WTC11 (cell line): Measurements from ENCODE around the gene COX6B2. TPM values are rescaled to one million over a fixed set of nuclear protein-coding genes. Genes with fewer than 3 reads are reported as not detected.

Source experiments
- ATAC-seq: fragments of 200-7000 bp; cut with Tn5 transposase; 2 replicates; pipeline ENCODE4 v1.10.0; 2021; ENCODE audit warnings: mild to moderate bottlenecking, moderate library complexity
- CTCF ChIA-PET: fragments of 300-600 bp; sonication (Branson Sonifier 250); formaldehyde crosslinking; loops from one replicate; lab custom pipeline; 2021; ENCODE audit warnings: antibody characterized with exemption; lab: Charles Lee
- POLR2A ChIA-PET: fragments of 350-600 bp; sonication (Branson Sonifier 250); formaldehyde crosslinking; loops from one replicate; lab custom pipeline; 2021; ENCODE audit warnings: antibody characterized with exemption; lab: Charles Lee
- DNase-seq: peaks from one replicate; pipeline ENCODE4 v3.0.0; 2021; ENCODE audit warnings: low spot score
- H3K27ac Mint-ChIP-seq: 2 replicates; pipeline ENCODE4 v1.8.0; 2021; ENCODE audit warnings: mixed read lengths
- H3K27me3 Mint-ChIP-seq: 2 replicates; pipeline ENCODE4 v1.8.0; 2021; ENCODE audit warnings: low read depth, mild to moderate bottlenecking, moderate library complexity, mixed read lengths
- H3K36me3 Mint-ChIP-seq: 2 replicates; pipeline ENCODE4 v1.8.0; 2021; ENCODE audit warnings: mixed read lengths
- H3K4me1 Mint-ChIP-seq: 2 replicates; pipeline ENCODE4 v1.8.0; 2022; ENCODE audit warnings: mixed read lengths
- H3K4me3 Mint-ChIP-seq: 2 replicates; pipeline ENCODE4 v1.8.0; 2021; ENCODE audit warnings: mild to moderate bottlenecking, moderate library complexity, mixed read lengths
- H3K9me3 Mint-ChIP-seq: 2 replicates; pipeline ENCODE4 v1.8.0; 2021; ENCODE audit warnings: mixed read lengths
- FOXJ3 ChIP-seq: sonication (generic); formaldehyde crosslinking; IDR thresholded peaks from 2 replicates; pipeline ENCODE4 v1.9.0; 2021; ENCODE audit warnings: missing genetic modification reagents, mild to moderate bottlenecking, borderline replicate concordance
- GABPB1 ChIP-seq: sonication (generic); formaldehyde crosslinking; IDR thresholded peaks from 2 replicates; pipeline ENCODE4 v1.8.1; 2023; ENCODE audit warnings: mild to moderate bottlenecking, missing genetic modification reagents
- GTF2I ChIP-seq: fragments of 250-450 bp; sonication (Bioruptor Pico); conservative IDR thresholded peaks from 2 replicates; pipeline ENCODE4 v1.4.0; 2021; ENCODE audit warnings: mild to moderate bottlenecking
- HMGA2 ChIP-seq: fragments of 250-450 bp; sonication (Bioruptor Pico); IDR thresholded peaks from 2 replicates; pipeline ENCODE4 v1.4.0; 2021; ENCODE audit warnings: mild to moderate bottlenecking, moderate library complexity
- IRF2 ChIP-seq: sonication (generic); formaldehyde crosslinking; IDR thresholded peaks from 2 replicates; pipeline ENCODE4 v1.8.0; 2022; ENCODE audit warnings: low read depth, missing genetic modification reagents, borderline replicate concordance
- NR2C2 ChIP-seq: sonication (generic); formaldehyde crosslinking; IDR thresholded peaks from 2 replicates; pipeline ENCODE4 v1.8.0; 2022; ENCODE audit warnings: mild to moderate bottlenecking, missing genetic modification reagents
- PRRX2 ChIP-seq: fragments of 250-450 bp; sonication (Bioruptor Pico); IDR thresholded peaks from 2 replicates; pipeline ENCODE4 v1.8.0; 2021; ENCODE audit warnings: mild to moderate bottlenecking
- SMAD3 ChIP-seq: sonication (generic); formaldehyde crosslinking; IDR thresholded peaks from 2 replicates; pipeline ENCODE4 v1.8.0; 2022; ENCODE audit warnings: missing genetic modification reagents, mild to moderate bottlenecking, borderline replicate concordance
- TEAD4 ChIP-seq: sonication (generic); formaldehyde crosslinking; IDR thresholded peaks from 2 replicates; pipeline ENCODE4 v1.8.0; 2022; ENCODE audit warnings: mild to moderate bottlenecking, missing genetic modification reagents
- ZNF219 ChIP-seq: sonication (generic); formaldehyde crosslinking; IDR thresholded peaks from 2 replicates; pipeline ENCODE4 v1.8.0; 2023; ENCODE audit warnings: missing genetic modification reagents, mild to moderate bottlenecking, borderline replicate concordance
- total RNA-seq: library from RNA; stranded (reverse); gene quantifications from 3 replicates; pipeline ENCODE4 v1.2.3, GENCODE V29; 2021
- TF ChIP-seq, protein P1 (sequence below): sonication (generic); formaldehyde crosslinking; IDR thresholded peaks from 2 replicates; pipeline ENCODE4 v1.8.0; 2023; ENCODE audit warnings: missing genetic modification reagents
- TF ChIP-seq, protein P2 (sequence below): sonication (generic); formaldehyde crosslinking; IDR thresholded peaks from 2 replicates; pipeline ENCODE4 v1.8.0; 2022; ENCODE audit warnings: mild to moderate bottlenecking, missing genetic modification reagents
- TF ChIP-seq, protein P3 (sequence below): sonication (generic); formaldehyde crosslinking; IDR thresholded peaks from 2 replicates; pipeline ENCODE4 v1.8.1; 2022; ENCODE audit warnings: missing genetic modification reagents, borderline replicate concordance
- TF ChIP-seq, protein P4 (sequence below): sonication (generic); formaldehyde crosslinking; IDR thresholded peaks from 2 replicates; pipeline ENCODE4 v1.8.1; 2022; ENCODE audit warnings: low read depth, missing genetic modification reagents, borderline replicate concordance
- TF ChIP-seq, protein P5 (sequence below): fragments of 250-450 bp; sonication (Bioruptor Pico); conservative IDR thresholded peaks from 2 replicates; pipeline ENCODE4 v1.9.0; 2021; ENCODE audit warnings: mild to moderate bottlenecking
- TF ChIP-seq, protein P6 (sequence below): fragments of 250-450 bp; sonication (Bioruptor Pico); IDR thresholded peaks from 2 replicates; pipeline ENCODE4 v1.9.0; 2021; ENCODE audit warnings: mild to moderate bottlenecking, borderline replicate concordance
- TF ChIP-seq, protein P7 (sequence below): sonication (generic); formaldehyde crosslinking; IDR thresholded peaks from 2 replicates; pipeline ENCODE4 v1.8.0; 2023; ENCODE audit warnings: missing genetic modification reagents, mild to moderate bottlenecking, borderline replicate concordance

COX6B2 gene
- total RNA-seq, 1 experiment from 2014 or later = 4.3 TPM

DNA sequence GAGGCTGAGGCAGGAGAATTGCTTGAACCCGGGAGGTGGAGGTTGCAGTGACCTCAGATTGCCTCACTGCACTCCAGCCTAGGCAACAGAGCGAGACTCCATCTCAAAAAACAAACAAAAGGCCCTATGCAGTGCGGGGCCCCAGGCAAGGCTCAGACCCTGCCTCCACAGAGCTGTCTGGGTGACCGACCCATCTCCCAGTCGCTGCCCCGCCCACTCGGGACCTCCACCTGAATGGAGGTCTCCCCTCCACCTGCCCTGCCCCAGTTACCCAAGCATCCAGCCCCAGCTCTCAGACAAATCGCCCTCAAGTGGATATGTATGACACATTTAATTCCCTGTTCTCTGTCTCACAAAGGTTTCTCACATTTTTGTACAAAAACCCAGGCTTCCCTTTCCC lies 10.7 kb upstream of the COX6B2 start:
- no peak for ATAC-seq
- H3K4me1 Mint-ChIP-seq = peaks cover 3% of the 10 kb centered on the region; the same call in 1 of the 2 replicates
- ChIA-PET POLR2A (no interaction called here), CTCF (interaction anchor here (1.0 kb wide), 2 partner anchors 10 to 19 kb away, joined by 3 read pairs; no protein-coding TSS in a partner anchor)
- H3K36me3 Mint-ChIP-seq = no peaks in the 10 kb centered on the region
- TF ChIP-seq, protein P1, sequence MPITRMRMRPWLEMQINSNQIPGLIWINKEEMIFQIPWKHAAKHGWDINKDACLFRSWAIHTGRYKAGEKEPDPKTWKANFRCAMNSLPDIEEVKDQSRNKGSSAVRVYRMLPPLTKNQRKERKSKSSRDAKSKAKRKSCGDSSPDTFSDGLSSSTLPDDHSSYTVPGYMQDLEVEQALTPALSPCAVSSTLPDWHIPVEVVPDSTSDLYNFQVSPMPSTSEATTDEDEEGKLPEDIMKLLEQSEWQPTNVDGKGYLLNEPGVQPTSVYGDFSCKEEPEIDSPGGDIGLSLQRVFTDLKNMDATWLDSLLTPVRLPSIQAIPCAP = no peak
- TF ChIP-seq, protein P2, sequence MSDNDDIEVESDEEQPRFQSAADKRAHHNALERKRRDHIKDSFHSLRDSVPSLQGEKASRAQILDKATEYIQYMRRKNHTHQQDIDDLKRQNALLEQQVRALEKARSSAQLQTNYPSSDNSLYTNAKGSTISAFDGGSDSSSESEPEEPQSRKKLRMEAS (CRISPR knock-in tag) = no peak
- TF ChIP-seq, protein P3, sequence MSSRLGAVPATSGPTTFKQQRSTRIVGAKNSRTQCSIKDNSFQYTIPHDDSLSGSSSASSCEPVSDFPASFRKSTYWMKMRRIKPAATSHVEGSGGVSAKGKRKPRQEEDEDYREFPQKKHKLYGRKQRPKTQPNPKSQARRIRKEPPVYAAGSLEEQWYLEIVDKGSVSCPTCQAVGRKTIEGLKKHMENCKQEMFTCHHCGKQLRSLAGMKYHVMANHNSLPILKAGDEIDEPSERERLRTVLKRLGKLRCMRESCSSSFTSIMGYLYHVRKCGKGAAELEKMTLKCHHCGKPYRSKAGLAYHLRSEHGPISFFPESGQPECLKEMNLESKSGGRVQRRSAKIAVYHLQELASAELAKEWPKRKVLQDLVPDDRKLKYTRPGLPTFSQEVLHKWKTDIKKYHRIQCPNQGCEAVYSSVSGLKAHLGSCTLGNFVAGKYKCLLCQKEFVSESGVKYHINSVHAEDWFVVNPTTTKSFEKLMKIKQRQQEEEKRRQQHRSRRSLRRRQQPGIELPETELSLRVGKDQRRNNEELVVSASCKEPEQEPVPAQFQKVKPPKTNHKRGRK (CRISPR knock-in tag) = no peak
- no peak for TF ChIP-seq GTF2I (CRISPR knock-in tag)
- no peak for TF ChIP-seq PRRX2
- no peak for TF ChIP-seq FOXJ3
- TF ChIP-seq IRF2 (CRISPR knock-in tag) = no peak
- no peak for TF ChIP-seq HMGA2 (CRISPR knock-in tag)
- TF ChIP-seq GABPB1 (CRISPR knock-in tag) = no peak
- TF ChIP-seq ZNF219 (CRISPR knock-in tag) = no peak
- no peak for TF ChIP-seq TEAD4 (CRISPR knock-in tag)
- TF ChIP-seq, protein P4, sequence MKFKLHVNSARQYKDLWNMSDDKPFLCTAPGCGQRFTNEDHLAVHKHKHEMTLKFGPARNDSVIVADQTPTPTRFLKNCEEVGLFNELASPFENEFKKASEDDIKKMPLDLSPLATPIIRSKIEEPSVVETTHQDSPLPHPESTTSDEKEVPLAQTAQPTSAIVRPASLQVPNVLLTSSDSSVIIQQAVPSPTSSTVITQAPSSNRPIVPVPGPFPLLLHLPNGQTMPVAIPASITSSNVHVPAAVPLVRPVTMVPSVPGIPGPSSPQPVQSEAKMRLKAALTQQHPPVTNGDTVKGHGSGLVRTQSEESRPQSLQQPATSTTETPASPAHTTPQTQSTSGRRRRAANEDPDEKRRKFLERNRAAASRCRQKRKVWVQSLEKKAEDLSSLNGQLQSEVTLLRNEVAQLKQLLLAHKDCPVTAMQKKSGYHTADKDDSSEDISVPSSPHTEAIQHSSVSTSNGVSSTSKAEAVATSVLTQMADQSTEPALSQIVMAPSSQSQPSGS (CRISPR knock-in tag) = no peak
- H3K4me3 Mint-ChIP-seq = no peak overlapping the region
- peaks cover 59% of the 10 kb centered on the region for H3K27me3 Mint-ChIP-seq
- no peak for DNase-seq
- no peak overlapping the region for H3K27ac Mint-ChIP-seq
- H3K9me3 Mint-ChIP-seq = no peaks in the 10 kb centered on the region

DNA sequence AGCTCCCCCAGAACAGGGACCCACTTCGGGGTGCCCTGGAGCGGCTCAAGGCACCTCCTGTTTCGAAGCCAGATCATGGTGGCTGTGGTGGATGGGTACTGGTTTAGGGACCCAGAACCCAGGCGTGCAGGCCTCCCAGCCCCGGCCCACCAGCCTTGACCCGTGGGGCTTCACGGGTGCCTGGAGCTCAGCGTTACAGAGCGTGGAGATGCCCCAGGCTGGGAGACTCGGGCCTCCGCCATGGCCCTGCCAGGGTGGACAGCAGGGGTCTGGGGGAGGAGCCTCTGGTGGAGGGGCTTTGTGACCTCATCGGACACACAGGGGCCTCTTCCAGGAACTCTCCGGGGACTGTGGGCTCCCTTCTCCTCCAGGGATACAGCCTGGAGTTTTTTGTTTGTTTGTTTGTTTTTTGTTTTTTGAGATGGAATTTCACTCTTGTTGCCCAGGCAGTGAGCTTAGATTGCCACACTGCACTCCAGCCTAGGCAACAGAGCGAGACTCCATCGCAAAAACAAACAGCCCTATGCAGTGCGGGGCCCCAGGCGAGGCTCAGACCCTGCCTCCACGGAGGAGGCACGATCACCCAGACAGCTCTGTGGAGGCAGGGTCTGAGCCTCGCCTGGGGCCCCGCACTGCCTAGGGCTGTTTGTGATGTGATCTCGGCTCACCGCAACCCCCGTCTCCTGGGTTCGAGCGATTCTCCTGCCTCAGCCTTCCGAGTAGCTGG lies 8.6 kb upstream of the COX6B2 start, which contains the start of gene GARIN5B:
Gene GARIN5B (minus strand): TSS at position 271 of the 727 bp plus-strand sequence. CDS start 194 bp downstream, at position 77.
- Mint-ChIP-seq H3K36me3 (no peaks in the 10 kb centered on the region), H3K27me3 (peaks cover 58% of the 10 kb centered on the region), H3K4me3 (no peak within 1 kb of the TSS), H3K27ac (no peak within 1 kb of the TSS), H3K9me3 (no peaks in the 10 kb centered on the region), H3K4me1 (peaks cover 3% of the 10 kb centered on the region; the same call in 1 of the 2 replicates)
- ChIA-PET POLR2A (no interaction called here), CTCF (no interaction called here)
- ATAC-seq (no peak), DNase-seq (no peak)
- TF ChIP-seq, protein P3 (CRISPR knock-in tag) = no peak
- TF ChIP-seq, protein P5, sequence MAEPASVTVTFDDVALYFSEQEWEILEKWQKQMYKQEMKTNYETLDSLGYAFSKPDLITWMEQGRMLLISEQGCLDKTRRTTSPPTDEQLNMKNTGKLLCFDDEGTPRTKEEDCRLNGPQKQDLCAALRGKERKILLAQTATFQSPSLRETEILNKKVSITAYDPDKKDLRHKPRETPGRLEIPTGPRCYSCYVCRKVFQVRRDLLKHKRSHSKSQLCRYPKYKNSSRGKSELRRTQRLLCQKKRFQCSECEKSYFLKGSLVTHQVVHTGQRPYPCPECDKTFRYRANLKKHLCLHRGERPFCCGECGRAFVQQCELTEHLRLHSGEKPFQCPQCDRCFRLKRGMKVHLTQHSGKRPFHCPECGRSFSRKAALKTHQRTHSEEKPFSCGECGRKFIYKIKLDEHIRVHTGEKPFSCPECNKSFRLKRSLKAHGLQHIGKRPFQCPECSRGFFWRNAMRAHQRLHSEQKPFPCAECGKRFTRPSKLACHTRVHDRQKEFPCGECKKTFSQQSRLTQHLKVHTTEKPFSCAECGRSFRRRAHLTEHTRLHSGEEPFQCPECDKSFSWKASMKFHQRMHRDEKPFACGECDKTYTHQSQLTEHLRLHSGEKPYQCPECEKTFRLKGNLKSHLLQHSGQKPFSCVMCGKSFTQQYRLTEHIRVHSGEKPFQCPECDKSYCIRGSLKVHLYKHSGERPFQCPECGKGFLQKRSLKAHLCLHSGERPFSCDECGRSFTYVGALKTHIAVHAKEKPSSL (CRISPR knock-in tag) = no peak
- TF ChIP-seq SMAD3 (CRISPR knock-in tag) = no peak
- TF ChIP-seq, protein P6, sequence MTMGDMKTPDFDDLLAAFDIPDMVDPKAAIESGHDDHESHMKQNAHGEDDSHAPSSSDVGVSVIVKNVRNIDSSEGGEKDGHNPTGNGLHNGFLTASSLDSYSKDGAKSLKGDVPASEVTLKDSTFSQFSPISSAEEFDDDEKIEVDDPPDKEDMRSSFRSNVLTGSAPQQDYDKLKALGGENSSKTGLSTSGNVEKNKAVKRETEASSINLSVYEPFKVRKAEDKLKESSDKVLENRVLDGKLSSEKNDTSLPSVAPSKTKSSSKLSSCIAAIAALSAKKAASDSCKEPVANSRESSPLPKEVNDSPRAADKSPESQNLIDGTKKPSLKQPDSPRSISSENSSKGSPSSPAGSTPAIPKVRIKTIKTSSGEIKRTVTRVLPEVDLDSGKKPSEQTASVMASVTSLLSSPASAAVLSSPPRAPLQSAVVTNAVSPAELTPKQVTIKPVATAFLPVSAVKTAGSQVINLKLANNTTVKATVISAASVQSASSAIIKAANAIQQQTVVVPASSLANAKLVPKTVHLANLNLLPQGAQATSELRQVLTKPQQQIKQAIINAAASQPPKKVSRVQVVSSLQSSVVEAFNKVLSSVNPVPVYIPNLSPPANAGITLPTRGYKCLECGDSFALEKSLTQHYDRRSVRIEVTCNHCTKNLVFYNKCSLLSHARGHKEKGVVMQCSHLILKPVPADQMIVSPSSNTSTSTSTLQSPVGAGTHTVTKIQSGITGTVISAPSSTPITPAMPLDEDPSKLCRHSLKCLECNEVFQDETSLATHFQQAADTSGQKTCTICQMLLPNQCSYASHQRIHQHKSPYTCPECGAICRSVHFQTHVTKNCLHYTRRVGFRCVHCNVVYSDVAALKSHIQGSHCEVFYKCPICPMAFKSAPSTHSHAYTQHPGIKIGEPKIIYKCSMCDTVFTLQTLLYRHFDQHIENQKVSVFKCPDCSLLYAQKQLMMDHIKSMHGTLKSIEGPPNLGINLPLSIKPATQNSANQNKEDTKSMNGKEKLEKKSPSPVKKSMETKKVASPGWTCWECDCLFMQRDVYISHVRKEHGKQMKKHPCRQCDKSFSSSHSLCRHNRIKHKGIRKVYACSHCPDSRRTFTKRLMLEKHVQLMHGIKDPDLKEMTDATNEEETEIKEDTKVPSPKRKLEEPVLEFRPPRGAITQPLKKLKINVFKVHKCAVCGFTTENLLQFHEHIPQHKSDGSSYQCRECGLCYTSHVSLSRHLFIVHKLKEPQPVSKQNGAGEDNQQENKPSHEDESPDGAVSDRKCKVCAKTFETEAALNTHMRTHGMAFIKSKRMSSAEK (CRISPR knock-in tag) = no peak
- TF ChIP-seq, protein P7, sequence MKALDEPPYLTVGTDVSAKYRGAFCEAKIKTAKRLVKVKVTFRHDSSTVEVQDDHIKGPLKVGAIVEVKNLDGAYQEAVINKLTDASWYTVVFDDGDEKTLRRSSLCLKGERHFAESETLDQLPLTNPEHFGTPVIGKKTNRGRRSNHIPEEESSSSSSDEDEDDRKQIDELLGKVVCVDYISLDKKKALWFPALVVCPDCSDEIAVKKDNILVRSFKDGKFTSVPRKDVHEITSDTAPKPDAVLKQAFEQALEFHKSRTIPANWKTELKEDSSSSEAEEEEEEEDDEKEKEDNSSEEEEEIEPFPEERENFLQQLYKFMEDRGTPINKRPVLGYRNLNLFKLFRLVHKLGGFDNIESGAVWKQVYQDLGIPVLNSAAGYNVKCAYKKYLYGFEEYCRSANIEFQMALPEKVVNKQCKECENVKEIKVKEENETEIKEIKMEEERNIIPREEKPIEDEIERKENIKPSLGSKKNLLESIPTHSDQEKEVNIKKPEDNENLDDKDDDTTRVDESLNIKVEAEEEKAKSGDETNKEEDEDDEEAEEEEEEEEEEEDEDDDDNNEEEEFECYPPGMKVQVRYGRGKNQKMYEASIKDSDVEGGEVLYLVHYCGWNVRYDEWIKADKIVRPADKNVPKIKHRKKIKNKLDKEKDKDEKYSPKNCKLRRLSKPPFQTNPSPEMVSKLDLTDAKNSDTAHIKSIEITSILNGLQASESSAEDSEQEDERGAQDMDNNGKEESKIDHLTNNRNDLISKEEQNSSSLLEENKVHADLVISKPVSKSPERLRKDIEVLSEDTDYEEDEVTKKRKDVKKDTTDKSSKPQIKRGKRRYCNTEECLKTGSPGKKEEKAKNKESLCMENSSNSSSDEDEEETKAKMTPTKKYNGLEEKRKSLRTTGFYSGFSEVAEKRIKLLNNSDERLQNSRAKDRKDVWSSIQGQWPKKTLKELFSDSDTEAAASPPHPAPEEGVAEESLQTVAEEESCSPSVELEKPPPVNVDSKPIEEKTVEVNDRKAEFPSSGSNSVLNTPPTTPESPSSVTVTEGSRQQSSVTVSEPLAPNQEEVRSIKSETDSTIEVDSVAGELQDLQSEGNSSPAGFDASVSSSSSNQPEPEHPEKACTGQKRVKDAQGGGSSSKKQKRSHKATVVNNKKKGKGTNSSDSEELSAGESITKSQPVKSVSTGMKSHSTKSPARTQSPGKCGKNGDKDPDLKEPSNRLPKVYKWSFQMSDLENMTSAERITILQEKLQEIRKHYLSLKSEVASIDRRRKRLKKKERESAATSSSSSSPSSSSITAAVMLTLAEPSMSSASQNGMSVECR = no peak
- TF ChIP-seq NR2C2 = no peak
